ENCODE data around the gene RGSL1.

- no peak for TF ChIP-seq EZH2 (IDR thresholded peaks at IDR 0.05; ENCODE audit: insufficient read depth, poor library complexity, severe bottlenecking)
- TF ChIP-seq EZH2phosphoT487 (IDR thresholded peaks at IDR 0.05; ENCODE audit: insufficient read depth, low read depth) = no peak
These were observed 152.0 kb downstream of the RGSL1 start for GRCh38 chr1:182601913-182602312.

Data from GM23248 (cell line).